Measurements from ENCODE around the gene GPC1.

The GPC1 gene

DNA sequence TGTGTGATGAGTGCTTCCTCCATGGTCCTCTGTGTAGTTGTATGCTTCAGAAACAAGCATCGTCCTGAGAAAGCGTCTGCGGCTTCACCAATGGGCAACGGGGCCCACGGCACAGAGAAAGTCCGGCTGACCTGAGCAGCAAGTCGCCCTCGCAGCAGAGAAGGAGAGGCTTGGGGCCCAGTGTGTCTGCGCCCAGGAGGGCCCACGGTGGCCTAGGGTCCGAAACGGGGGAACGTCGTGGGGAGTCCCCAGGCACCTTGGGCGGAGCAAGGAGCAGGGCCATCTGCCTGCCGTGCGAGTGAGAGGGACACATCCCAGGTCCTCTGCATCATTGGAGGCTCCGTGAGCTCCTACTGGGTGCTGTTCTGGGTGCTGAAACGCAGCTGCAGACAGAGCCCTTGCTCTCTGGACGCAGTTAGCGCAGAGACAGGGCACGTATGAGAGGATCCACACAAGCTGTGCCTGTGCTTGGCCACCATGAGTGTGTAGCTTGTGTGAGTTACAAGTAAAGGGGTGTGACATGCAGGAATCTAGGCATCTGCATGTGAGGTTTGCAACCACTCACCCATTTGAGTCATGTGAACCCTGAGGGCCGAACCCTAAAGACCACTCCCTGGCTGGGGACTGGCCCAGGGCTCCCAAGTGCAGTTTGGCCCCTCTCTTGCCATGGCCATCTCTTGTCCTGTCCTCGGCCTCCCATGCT lies 10.6 kb downstream of the GPC1 start:
- no peak for DNase-seq

- DNase-seq: no peak
These were observed 11.3 kb downstream of the GPC1 start for GRCh38 chr2:240446664-240447175.

GRCh38 chr2:240447331-240447730 lies 11.9 kb downstream of the GPC1 start:
- DNase-seq: no peak

DNA sequence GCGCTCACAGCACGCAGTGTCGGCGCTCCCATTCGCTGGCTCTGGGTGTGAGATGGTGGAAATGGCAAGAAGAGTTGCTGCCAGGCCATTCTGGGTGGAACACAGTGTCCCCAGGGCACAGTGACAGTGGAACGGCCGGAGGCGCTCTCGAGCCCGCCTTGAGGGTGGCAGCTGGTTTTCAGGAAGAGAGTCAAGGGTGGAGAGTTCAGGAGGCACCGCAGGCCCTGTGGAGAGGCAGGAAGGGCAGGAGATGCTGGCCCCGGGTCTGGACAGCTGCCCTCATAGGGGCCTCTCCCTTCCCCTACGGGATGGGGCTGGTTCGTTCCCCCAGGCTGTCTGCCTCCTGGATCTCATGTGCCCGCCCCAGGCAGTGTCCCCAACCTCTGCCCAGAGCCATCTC lies 12.5 kb downstream of the GPC1 start:
- DNase-seq: no peak

DNA sequence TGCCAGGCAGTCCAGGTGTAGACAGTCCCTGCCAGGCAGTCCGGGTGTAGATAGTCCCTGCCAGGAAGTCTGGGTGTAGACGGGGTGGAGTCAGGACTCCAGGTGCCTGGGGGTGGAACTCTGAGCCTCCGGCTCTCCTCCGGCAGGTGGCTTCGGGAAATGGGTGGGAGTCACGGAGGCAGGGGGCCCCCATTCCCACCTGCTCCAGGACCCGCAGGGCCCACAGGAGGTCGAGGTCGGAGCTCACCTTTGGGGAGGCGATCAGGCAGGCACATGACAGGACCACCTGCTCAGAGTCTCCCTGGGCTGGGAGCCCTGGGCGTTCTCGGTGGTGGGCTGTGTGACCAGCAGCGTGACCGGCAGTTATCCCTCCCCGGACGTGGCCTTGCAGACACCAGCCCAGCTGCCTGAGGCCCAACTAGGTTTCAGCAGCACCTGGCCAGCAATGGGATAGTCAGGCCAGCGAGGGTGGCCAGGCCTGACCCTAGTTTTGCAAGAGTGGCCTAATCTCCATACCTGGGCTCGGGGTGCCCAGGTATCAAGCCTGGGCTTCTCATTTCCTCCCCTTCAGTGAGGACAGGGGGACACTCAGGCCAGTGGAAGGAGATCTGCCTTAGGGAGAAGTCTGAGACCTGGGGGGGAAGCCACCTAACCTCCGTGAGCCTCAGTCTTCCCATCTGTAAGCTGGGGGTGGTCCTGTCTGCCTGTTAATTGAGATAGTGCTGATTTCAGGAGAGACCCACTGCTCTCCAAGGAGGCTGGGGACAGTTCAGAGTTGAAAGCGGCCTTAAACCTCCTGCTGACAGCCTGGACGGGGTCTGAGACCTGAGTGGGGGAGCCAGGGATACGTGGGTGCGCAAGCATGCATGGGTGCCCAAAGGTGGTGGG lies 13.2 kb downstream of the GPC1 start:
- no peak for DNase-seq

DNA sequence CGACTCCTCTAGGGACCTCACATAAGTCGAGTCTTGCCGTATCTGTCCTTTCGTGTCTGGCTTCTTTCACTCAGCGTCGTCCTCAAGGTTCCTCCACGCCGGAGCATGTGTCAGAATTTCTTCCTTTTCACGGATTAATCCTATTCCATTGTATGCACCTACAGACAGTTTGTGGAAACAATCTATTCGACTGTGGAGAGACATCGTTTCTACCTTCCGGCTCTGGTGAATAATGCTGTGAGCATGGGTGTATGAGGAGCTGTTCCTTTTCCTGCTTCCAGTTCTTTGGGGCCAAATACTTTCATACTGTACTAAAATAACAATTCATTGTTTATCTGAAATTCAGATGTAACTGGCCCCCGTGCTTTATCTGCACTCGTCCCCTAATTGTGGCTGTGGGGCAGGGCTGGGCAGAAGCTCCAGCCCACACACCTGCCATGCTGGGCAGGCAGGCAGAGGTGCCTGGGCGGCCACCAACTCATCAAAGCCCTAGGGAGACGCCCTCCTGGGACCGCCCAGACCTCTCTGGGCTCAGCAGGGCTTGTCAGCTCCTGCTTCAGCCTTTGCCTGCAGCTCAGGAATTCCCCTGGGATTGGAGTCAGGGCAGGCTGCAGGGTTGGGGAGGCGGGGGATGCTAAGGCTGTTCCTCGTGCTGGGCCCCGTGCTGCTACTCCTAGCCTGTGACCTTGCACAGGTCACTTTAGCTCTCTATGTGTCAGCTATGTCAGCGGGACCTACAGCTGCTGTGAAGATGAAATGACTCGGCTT lies 14.5 kb downstream of the GPC1 start:
- no peak for DNase-seq

DNA sequence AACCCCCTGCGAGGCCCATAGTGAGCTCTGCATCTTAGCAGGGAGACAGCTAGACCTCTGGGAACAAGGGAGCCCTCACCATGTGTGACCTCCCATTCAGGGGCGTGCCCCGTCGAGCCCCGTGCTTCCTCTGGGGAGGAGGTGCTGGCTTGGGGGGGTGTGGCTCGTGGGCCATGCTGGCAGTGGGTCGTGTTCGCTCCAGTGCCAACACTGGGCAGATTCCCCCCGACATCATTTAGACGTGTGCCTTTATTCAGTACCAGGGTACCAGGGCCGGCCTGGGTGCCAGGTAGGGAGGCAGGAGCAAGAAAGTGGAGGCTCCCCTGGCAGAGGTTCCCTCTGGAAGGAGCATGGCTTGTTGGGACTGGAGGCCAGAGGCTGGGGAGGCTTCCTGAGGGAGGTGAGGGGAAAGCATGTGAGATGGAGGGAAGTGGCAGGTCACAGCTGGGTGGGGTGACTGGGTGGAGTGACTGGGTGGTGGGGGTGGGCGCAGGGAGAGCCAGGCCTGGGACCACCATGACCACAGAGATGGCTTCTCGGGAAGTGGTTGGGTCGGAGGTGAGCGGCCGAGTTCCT lies 15.2 kb downstream of the GPC1 start:
- no peak for DNase-seq

DNA sequence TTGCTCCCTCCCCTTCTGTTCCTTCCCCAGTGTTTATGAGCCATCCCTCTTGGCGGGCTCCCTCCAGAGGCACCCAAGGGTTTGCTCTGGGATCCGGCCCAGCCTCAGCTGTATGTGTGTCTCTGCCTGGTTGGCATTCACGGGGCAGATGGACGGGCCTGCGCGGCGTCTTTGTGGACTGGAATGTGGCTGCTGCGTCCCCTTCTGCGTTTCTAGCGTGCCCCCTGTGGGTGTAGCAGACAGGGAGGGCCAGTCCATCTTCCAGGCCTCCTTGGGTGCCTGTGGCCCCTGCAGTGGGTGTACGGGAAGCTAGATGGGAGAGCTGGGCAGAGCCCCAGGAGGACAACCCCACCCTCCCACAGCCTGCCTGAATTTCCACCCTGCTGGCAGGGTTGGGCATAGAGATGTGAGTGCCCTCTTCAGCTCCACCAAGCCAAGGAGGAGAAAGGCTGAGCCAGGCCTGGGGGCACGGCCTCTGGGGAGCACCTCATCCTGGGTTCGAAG lies 15.7 kb downstream of the GPC1 start:
- DNase-seq: no peak

- DNase-seq: no peak
These were observed 16.5 kb downstream of the GPC1 start for GRCh38 chr2:240451791-240452461.

DNA sequence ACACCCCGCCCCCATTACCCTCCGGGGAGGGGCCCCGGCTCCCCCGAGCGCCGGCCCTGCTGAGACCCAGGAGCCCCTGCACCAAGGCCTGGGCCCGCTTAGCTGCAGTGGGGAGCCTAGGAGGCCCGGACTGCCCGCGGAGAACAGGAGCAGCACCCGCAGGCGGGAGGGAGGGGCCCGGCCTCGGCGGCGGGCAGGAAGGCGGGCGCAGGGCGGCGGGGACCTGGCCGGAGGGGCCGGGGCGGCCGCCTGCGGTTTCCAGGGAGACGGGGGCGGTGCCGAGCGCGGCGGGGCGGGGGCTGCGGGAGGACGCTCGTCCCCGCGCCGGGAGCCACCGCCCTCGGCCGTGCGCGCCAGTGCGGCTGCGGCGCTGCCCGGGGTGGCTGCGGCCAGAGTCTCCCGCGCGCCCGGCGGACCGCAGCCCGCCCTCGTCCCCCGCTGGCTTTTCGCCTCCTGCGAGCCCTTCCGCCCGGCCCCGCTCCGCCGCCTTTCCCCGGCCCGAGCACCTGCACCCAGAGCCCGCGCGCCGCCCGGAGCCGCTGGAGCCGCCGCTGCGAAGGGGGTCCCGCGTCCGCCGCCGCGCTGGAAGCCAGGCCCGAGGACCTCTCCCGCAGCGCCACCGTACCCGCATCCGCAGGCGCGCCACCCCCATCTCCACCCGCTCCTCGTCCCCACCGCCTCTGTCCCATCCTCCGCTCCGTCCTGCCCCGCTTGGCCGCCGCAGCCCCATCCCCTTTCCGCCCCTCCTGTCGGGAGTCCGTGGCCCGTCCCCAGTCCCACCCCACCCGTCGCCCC lies 17.2 kb downstream of the GPC1 start:
- DNase-seq: no peak

GRCh38 chr2:240453461-240454105 lies 18.1 kb downstream of the GPC1 start:
- no peak for DNase-seq

- DNase-seq: no peak
These were observed 18.8 kb downstream of the GPC1 start for GRCh38 chr2:240454106-240454901.

GRCh38 chr2:240455272-240455646 lies 19.8 kb downstream of the GPC1 start:
- DNase-seq: no peak

- no peak for DNase-seq
These were observed 20.4 kb downstream of the GPC1 start for GRCh38 chr2:240455647-240456446.

DNA sequence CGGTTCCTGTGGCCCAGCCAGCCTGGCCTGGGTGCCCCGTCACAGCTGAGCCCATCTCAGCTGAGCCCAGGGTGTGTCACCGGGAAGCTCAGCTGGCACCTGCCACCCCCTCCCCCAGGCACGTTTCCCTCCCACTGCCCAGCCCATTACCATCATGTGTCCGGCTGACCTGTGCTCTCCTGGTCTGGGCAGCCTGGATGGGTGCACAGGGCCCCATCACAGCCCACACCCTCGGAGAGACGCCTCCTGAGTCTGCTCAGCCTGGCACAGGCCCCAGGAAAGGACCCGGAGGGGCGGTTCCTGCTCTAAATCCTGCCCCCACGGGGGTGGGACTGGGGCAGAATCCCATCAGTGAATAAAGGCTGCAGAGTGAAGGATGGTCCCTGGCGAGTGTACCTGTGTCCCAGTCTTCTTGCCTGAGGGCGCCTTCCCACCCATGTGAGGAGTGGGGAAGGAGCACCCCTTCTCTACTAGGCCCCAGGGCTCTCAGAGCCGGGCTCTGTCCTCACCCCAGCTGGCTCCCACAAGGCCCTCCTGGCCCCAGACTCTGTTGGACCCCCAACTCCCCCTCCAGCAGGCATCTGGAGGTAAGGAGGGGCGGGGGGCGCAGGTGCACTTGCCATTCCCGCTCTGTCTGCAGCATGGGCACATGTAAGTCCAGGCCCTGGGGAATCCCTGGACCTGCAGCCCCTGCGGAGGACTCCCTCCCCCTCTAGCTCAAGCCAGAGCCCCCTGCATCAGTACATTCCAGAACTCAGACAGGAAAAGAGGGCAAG lies 21.2 kb downstream of the GPC1 start:
- no peak for DNase-seq

GRCh38 chr2:240457223-240458043 lies 22.0 kb downstream of the GPC1 start:
- DNase-seq: no peak

Measured in stimulated activated CD4-positive, alpha-beta T cell treated with anti-CD3 and anti-CD28 coated beads, Interleukin-12 subunit alpha, Interleukin-12 subunit beta, amount 100 ng/mL, for 4 hours (primary cell).